IPS-11a (cell line): ENCODE measurements around the gene GRAMD1B.
A peak's percentile ranks its signal among the peaks of the same experiment; 100 is the strongest.
"Not testable (repeated sequence)": the region's sequence is repeated elsewhere in the genome, so short reads cannot be mapped to it uniquely, and the experiment has no call there.

Experiments used
- H3K4me3 ChIP-seq: one replicate; pipeline ENCODE4 v1.5.1; 2013; ENCODE audit warnings: low read depth, low read length, control low read depth

The GRAMD1B gene

GRCh38 chr11:123624974-123625373 lies 194.9 kb downstream of the GRAMD1B start:
- no peak overlapping the region for H3K4me3 ChIP-seq

GRCh38 chr11:123628936-123629683 lies 199.0 kb downstream of the GRAMD1B start:
- H3K4me3 ChIP-seq: no peak overlapping the region

GRCh38 chr11:123630126-123630608 lies 200.1 kb downstream of the GRAMD1B start:
- H3K4me3 ChIP-seq: no peak overlapping the region

GRCh38 chr11:123640029-123640428 lies 210.0 kb downstream of the GRAMD1B start:
- no peak overlapping the region for H3K4me3 ChIP-seq

GRCh38 chr11:123640677-123641494 lies 210.8 kb downstream of the GRAMD1B start:
- H3K4me3 ChIP-seq: no peak overlapping the region

- H3K4me3 ChIP-seq: no peak overlapping the region
Observed at GRCh38 chr11:123641495-123641840, 211.4 kb downstream of the GRAMD1B start.

GRCh38 chr11:123642435-123642834 lies 212.4 kb downstream of the GRAMD1B start:
- no peak overlapping the region for H3K4me3 ChIP-seq

- H3K4me3 ChIP-seq: no peak overlapping the region
Observed at GRCh38 chr11:123645286-123645975, 215.4 kb downstream of the GRAMD1B start.

GRCh38 chr11:123650901-123651300 lies 220.8 kb downstream of the GRAMD1B start:
- H3K4me3 ChIP-seq: no peak overlapping the region

GRCh38 chr11:123652599-123652998 lies 222.5 kb downstream of the GRAMD1B start:
- H3K4me3 ChIP-seq: no peak overlapping the region

- peak overlapping the region; percentile 75 for H3K4me3 ChIP-seq
Observed at GRCh38 chr11:123653483-123653826, 223.4 kb downstream of the GRAMD1B start.

- peak overlapping the region; percentile 75 for H3K4me3 ChIP-seq
Observed at GRCh38 chr11:123653827-123654565, 223.9 kb downstream of the GRAMD1B start.

- H3K4me3 ChIP-seq: peak within 1 kb of the TSS; percentile 75
Observed at GRCh38 chr11:123654566-123655081, 224.6 kb downstream of the GRAMD1B start, which contains the start of gene SCN3B. SCN3B (minus strand) TSS chr11:123654624; CDS start chr11:123653801, 823 bp downstream.

GRCh38 chr11:123659311-123659710 lies 229.2 kb downstream of the GRAMD1B start:
- H3K4me3 ChIP-seq: no peak overlapping the region

- H3K4me3 ChIP-seq: not testable (repeated sequence)
Observed at GRCh38 chr11:123659965-123660364, 229.9 kb downstream of the GRAMD1B start.

GRCh38 chr11:123665306-123665705 lies 235.2 kb downstream of the GRAMD1B start:
- no peak overlapping the region for H3K4me3 ChIP-seq

- no peak overlapping the region for H3K4me3 ChIP-seq
Observed at GRCh38 chr11:123670081-123670480, 240.0 kb downstream of the GRAMD1B start.

- no peak overlapping the region for H3K4me3 ChIP-seq
Observed at GRCh38 chr11:123671534-123671933, 241.5 kb downstream of the GRAMD1B start.

- no peak overlapping the region for H3K4me3 ChIP-seq
Observed at GRCh38 chr11:123672568-123672967, 242.5 kb downstream of the GRAMD1B start.

- no peak overlapping the region for H3K4me3 ChIP-seq
Observed at GRCh38 chr11:123674297-123674696, 244.2 kb downstream of the GRAMD1B start.
